Keratinocyte (primary cell): Measurements from ENCODE around the gene PDK4. TPM values are rescaled to one million over a fixed set of nuclear protein-coding genes. Genes with fewer than 3 reads are reported as not detected.

ENCODE experiments used
- DNase-seq: peaks from one replicate; pipeline ENCODE4 v3.0.0-alpha.2; 2011; ENCODE audit warnings: low read depth, missing footprints, low spot score
- FAIRE-seq: peaks from 2 replicates; lab custom pipeline; 2011; peaks lifted over from hg19 to GRCh38; lab: Jason Lieb, UNC
- H2AFZ ChIP-seq: 2 replicates; pipeline ENCODE4 v1.6.0; 2012; ENCODE audit warnings: low read length, control low read depth, inconsistent platforms; ENCODE audit not compliant: control insufficient read depth
- H3K27ac ChIP-seq: 2 replicates; pipeline ENCODE4 v1.5.1; 2011; ENCODE audit warnings: low read length; ENCODE audit not compliant: control insufficient read depth, insufficient read depth
- H3K27me3 ChIP-seq: 3 replicates; pipeline ENCODE4 v1.6.0; 2011; ENCODE audit warnings: low read length; ENCODE audit not compliant: control insufficient read depth, insufficient read depth; ENCODE audit errors: extremely low read depth
- H3K36me3 ChIP-seq, 2 experiments: 2 replicates in 1 of 2; 3 replicates in 1 of 2; pipeline ENCODE4 v1.5.1; 2011; ENCODE audit warnings: low read length in 2 of 2, mild to moderate bottlenecking in 1 of 2; ENCODE audit not compliant: control insufficient read depth in 2 of 2, insufficient read depth in 2 of 2; ENCODE audit errors: extremely low read depth in 1 of 2
- H3K4me1 ChIP-seq: 3 replicates; pipeline ENCODE4 v1.5.1; 2011; ENCODE audit warnings: low read length; ENCODE audit not compliant: control insufficient read depth, insufficient read depth; ENCODE audit errors: extremely low read depth
- H3K4me2 ChIP-seq: 3 replicates; pipeline ENCODE4 v1.6.0; 2011; ENCODE audit warnings: low read depth, low read length; ENCODE audit not compliant: control insufficient read depth, insufficient read depth; ENCODE audit errors: extremely low read depth
- H3K4me3 ChIP-seq, 3 experiments: fragments of 200-600 bp in 1 of 3; sonication (generic) in 1 of 3; 2 replicates in 2 of 3; 3 replicates in 1 of 3; pipeline ENCODE4 v1.5.1; 2011 to 2016; ENCODE audit warnings: low read length in 3 of 3, mild to moderate bottlenecking in 3 of 3, control low read depth in 2 of 3, inconsistent platforms in 1 of 3, low read depth in 1 of 3, mixed read lengths in 1 of 3, mixed run types in 1 of 3, moderate library complexity in 1 of 3; ENCODE audit not compliant: control insufficient read depth in 2 of 3, insufficient read depth in 2 of 3; ENCODE audit errors: extremely low read depth in 1 of 3
- H3K79me2 ChIP-seq: 2 replicates; pipeline ENCODE4 v1.6.0; 2012; ENCODE audit warnings: low read length; ENCODE audit not compliant: control insufficient read depth, insufficient read depth
- H3K9ac ChIP-seq: 3 replicates; pipeline ENCODE4 v1.6.0; 2011; ENCODE audit warnings: low read length; ENCODE audit not compliant: control insufficient read depth, insufficient read depth; ENCODE audit errors: extremely low read depth
- H3K9me1 ChIP-seq: 3 replicates; pipeline ENCODE4 v1.6.0; 2011; ENCODE audit warnings: low read length; ENCODE audit not compliant: control insufficient read depth, insufficient read depth; ENCODE audit errors: extremely low read depth
- H3K9me3 ChIP-seq: 2 replicates; pipeline ENCODE4 v1.5.1; 2012; ENCODE audit warnings: low read depth, low read length; ENCODE audit not compliant: control insufficient read depth
- H4K20me1 ChIP-seq: 3 replicates; pipeline ENCODE4 v1.6.0; 2011; ENCODE audit warnings: low read length; ENCODE audit not compliant: control insufficient read depth, insufficient read depth; ENCODE audit errors: extremely low read depth
- CTCF ChIP-seq, 3 experiments: IDR thresholded peaks in 1 of 3; conservative IDR thresholded peaks in 1 of 3; optimal IDR thresholded peaks in 1 of 3; 2 replicates in 2 of 3; 3 replicates in 1 of 3; pipeline versions ENCODE3 to v1.5.1; 2011; ENCODE audit warnings: low read length in 3 of 3, mild to moderate bottlenecking in 3 of 3, moderate library complexity in 2 of 3, control low read depth in 1 of 3, inconsistent platforms in 1 of 3; ENCODE audit not compliant: insufficient read depth in 2 of 3; ENCODE audit errors: extremely low read depth in 1 of 3
- EZH2 ChIP-seq: IDR thresholded peaks from one replicate; pipeline ENCODE4 v1.6.1; 2012; ENCODE audit warnings: inconsistent platforms, mild to moderate bottlenecking, low read length, moderate library complexity
- dilution Hi-C: fragments of 300-500 bp; cut with MboI; formaldehyde crosslinking; loops from one replicate; pipeline ENCODE4 v1.7.0; 2020; ENCODE audit warnings: low sequenced_read_pairs; ENCODE audit not compliant: extremely low pct_ligation_motif_present
- polyA plus RNA-seq, 5 experiments: library from polyadenylated mRNA; depleted of rRNA in 3 of 5; stranded (reverse) in 3 of 5; stranded (forward) in 1 of 5; unstranded in 1 of 5; fragments of >200 nt; gene quantifications; 1 replicate in 1 of 5; 2 replicates in 3 of 5; 3 replicates in 1 of 5; pipeline versions ENCODE4 v1.2.1 to v1.2.3, GENCODE V29; 2011 to 2012; ENCODE audit warnings: missing spikeins in 2 of 5, low read depth in 1 of 5, low replicate concordance in 1 of 5

Gene PDK4
- polyA plus RNA-seq, 1 donor (not counting 4 experiments of a cell fraction or from before 2014, with no cell fraction given), result not detected

GRCh38 chr7:95540366-95540765 lies 56.0 kb downstream of the PDK4 start:
- H3K4me3 ChIP-seq, result no peak overlapping the region
- H3K27ac ChIP-seq, result no peak overlapping the region
- no peak for DNase-seq
- FAIRE-seq, result no peak
- H3K4me1 ChIP-seq, result peaks cover 3% of the 10 kb centered on the region
- H3K9me3 ChIP-seq, result no peaks in the 10 kb centered on the region
- H3K27me3 ChIP-seq, result peaks cover 9% of the 10 kb centered on the region
- H3K9ac ChIP-seq, result no peak overlapping the region
- H3K9me1 ChIP-seq, result no peaks in the 10 kb centered on the region
- dilution Hi-C loops, result no loop called here
- H2AFZ ChIP-seq, result no peak overlapping the region
- H3K79me2 ChIP-seq, result no peaks in the 10 kb centered on the region
- H3K4me2 ChIP-seq, result no peak overlapping the region
- TF ChIP-seq CTCF (optimal IDR thresholded peaks at IDR 0.05 in 1 of 3, IDR thresholded peaks at IDR 0.05 in 1 of 3, conservative IDR thresholded peaks at IDR 0.05 in 1 of 3; ENCODE audit: extremely low read depth in 1 of 3, insufficient read depth in 2 of 3, low read length in 3 of 3) (no peak), EZH2 (no peak)
- no peaks in the 10 kb centered on the region for H3K36me3 ChIP-seq
- no peaks in the 10 kb centered on the region for H4K20me1 ChIP-seq

DNA sequence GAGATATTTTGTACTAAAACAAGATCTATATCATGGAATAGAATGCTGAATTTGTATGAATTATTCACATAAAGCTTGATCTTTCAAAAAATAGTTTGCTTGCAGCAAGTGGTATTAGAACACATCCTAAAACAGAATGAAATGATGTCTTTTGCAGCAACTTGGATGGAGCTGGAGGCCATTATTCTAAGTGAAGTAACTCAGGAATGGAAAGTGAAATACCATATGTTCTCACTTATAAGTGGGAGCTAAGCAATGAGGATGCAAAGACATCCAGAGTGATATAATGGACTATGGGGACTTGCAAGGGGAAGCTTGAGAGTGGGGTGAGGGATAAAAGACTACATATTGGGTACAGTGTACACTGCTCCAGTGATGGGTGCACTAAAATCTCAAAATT lies 56.9 kb downstream of the PDK4 start:
- Histone ChIP-seq H3K27ac (no peak overlapping the region), H3K4me3 (no peak overlapping the region), H3K79me2 (no peaks in the 10 kb centered on the region), H3K27me3 (peaks cover 9% of the 10 kb centered on the region), H3K4me1 (no peaks in the 10 kb centered on the region), H4K20me1 (no peaks in the 10 kb centered on the region), H3K4me2 (no peak overlapping the region), H3K9me1 (no peaks in the 10 kb centered on the region), H3K9ac (no peak overlapping the region), H3K36me3 (no peaks in the 10 kb centered on the region), H2AFZ (no peak overlapping the region), H3K9me3 (no peaks in the 10 kb centered on the region)
- FAIRE-seq (no peak), DNase-seq (no peak)
- dilution Hi-C loops, result no loop called here
- TF ChIP-seq CTCF (optimal IDR thresholded peaks at IDR 0.05 in 1 of 3, IDR thresholded peaks at IDR 0.05 in 1 of 3, conservative IDR thresholded peaks at IDR 0.05 in 1 of 3; ENCODE audit: extremely low read depth in 1 of 3, insufficient read depth in 2 of 3, low read length in 3 of 3) (no peak), EZH2 (no peak)
